HG02798 (cell line): ENCODE data around the gene CDC34.
A peak's percentile ranks its signal among the peaks of the same experiment; 100 is the strongest.

Experiments
- ATAC-seq: cut with Tn5 transposase; IDR thresholded peaks from one replicate; pipeline ENCODE4 v1.9.1; 2021; ENCODE audit warnings: mild to moderate bottlenecking; ENCODE audit not compliant: unreplicated experiment, poor library complexity

CDC34 gene

DNA sequence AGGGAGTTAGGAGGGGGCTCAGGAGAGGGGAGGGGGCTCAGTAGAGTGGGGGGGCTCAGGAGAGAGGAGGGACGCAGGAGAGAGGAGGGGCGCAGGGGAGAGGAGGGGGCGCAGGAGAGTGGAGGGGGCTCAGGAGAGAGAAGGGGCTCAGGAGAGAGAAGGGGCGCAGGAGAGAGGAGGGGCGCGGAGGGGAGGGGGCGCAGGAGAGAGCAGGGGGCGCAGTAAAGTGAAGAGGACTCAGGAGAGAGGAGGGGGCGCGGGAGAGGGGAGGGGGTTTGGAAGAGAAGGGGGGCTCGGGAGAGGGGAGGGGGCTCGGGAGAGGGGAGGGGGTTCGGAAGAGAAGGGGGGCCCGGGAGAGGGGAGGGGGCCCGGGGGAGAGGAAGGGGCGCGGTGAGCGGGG lies 34.6 kb upstream of the CDC34 start:
- ATAC-seq: no peak

- ATAC-seq: no peak
Measured at GRCh38 chr19:497491-497868, 34.1 kb upstream of the CDC34 start.

DNA sequence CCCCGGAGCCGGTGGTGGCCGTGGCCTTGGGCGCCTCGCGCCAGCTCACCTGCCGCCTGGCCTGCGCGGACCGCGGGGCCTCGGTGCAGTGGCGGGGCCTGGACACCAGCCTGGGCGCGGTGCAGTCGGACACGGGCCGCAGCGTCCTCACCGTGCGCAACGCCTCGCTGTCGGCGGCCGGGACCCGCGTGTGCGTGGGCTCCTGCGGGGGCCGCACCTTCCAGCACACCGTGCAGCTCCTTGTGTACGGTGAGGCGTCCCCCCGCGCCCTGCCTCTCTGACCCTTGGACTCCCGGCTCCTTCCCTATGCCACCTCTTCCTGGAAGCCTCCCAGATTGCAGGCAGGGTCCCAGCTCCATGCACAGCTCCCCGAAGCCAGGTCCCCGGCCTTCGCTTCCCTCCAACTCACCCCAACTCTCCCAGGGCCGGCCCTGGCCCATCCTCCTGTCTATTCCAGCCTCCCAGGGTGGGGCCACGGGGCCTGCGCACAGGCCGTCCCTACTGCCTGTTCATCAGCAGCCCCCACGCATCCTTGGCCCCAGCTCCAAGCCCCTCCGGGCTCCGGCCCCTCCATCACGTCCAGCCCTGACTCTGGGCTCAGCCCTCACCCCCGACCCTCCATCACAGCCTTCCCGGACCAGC lies 33.6 kb upstream of the CDC34 start:
- no peak for ATAC-seq

- no peak for ATAC-seq
Measured at GRCh38 chr19:498511-498891, 33.1 kb upstream of the CDC34 start.

- no peak for ATAC-seq
Measured at GRCh38 chr19:498977-499623, 32.5 kb upstream of the CDC34 start.

- no peak for ATAC-seq
Measured at GRCh38 chr19:501646-502045, 29.9 kb upstream of the CDC34 start.

DNA sequence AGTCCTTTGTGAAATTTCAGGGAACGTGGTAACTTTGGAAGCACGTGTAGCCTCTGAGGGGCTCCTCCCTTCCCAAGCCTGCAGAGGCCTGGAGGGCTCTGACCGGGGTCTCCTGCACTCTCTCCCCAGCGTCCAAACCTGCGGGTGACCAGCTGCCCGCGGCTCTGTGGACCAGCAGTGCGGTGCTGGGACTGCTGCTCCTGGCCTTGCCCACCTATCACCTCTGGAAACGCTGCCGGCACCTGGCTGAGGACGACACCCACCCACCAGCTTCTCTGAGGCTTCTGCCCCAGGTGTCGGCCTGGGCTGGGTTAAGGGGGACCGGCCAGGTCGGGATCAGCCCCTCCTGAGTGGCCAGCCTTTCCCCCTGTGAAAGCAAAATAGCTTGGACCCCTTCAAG lies 26.9 kb upstream of the CDC34 start:
- no peak for ATAC-seq

DNA sequence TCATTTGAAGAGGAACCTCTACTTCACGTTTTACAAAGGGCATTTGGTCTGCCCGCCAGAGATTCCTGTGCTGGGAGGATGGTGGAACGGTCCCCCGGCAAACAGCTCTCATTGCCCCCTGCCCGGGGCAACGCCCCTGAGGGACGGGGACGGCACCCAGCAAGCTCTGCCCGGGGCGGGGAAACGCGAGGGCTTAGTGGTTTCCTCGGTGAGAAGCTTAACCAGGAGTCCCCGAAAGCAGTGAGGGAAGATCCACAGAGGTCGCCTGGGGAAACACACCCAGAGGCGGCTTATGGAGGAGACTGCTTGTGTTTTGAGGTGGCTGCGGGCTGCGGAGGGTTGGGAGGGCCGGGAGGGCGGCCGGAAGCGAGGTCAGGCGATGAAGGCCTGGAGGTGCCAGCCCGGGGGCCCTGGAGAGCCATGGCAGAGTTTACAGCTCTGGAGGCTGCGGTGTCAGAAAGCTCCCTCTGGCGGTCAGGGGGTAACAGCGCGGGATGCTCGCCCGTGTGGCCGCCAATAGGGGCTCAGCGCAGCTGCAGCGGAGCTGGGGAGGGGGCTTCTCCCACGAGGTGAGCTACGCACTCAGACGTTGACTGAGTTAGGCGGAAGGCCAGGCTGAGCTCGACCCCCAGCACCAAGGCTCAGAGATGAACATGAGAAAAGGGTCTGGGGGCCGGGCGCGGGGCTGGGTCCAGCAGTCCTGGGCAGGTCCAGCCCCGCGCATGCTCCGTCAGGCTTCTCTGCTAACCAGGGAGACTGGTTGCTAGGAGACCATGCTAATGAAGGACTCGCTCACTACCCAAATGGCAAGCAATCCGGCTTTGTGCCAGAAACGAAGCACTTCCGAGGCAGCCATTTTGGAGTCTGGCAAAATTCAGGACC lies 24.9 kb upstream of the CDC34 start:
- peak; percentile 76 for ATAC-seq

DNA sequence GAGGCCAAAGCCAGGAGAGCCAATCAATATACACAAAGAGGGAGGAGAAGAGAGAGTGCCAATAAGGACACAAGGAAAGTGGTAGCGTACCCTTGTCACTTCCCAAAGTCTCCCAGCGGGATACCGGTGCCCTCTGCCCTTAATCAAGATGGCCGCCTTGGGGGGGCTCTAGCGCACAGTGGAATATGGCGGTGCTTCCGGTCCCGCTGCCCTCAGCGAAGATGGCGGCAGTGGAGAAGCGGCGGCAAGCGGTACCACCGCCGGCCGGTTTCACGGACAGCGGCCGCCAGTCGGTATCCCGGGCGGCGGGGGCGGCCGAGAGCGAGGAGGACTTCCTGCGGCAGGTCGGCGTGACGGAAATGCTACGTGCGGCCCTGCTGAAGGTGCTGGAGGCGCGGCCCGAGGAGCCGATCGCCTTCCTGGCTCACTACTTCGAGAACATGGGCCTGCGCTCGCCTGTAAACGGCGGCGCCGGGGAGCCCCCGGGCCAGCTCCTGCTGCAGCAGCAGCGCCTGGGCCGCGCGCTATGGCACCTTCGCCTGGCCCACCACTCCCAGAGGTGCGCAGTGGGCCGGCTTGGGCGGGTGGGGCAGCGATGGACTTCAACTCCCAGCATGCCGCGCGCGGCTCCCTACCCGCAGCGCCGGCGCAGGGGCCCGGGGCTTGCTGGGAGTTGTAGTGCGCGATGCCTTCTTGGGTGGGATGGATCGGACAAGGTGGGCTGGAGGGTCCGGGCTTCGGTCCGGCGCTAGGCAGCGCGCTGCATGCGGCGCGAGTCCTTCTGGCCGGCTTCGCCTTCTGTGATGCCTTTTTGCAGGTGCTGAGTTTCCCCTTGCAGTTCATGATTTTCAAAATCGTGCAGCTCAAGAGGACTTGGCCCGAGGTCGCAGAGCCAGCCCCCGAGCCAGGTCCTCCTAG lies 24.0 kb upstream of the CDC34 start, which contains the start of gene TPGS1:
TSS of gene TPGS1 (plus strand) at position 212 of the 918 bp plus-strand sequence. CDS start at position 222, 10 bp downstream.
- peak; percentile 66 for ATAC-seq

DNA sequence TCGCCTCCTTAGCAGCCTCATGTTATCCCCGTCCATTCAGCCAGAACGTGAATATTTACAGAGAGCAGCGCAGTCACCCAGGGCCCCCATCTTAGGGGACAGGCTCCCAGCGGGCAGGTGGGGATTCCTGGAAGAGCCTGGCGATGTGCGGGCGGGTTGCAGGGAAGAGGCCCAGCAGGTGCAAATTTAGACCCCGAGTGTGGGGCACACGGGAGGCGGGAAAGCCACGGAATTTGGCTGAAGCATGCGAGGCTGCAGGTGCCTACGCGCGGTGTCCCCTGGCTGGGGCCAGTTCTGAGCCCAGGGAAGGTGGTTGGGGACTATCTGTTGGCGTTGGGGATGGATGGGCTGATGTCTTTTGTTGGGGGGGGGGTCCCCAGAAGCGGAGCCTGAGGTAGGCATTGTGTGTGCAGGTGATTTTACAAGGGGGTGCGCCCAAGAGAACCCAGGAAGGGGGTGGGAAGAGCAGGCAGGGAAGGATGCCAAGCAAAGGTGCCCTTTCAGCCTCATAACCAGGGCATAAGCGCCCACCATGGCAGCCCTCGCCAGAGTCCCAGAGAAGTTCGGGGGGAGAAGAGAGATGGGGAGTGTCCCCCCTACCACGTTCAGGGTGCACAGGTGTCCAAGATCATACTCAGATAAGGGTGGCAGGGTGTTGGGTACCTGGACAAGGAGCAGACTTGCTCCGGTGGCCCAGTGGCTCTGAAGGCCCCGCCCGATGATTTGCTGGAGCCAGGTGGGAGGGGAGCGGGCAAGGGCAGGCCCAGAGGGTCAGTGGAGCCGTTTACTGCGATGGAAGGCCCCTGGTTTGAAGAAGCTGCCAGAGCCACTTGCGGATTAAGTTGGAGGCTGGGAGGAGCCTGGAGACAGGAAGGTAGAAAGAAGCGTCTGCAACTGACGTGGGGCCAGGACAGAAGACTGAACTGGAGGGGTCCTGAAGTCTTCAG lies 23.1 kb upstream of the CDC34 start:
- no peak for ATAC-seq

DNA sequence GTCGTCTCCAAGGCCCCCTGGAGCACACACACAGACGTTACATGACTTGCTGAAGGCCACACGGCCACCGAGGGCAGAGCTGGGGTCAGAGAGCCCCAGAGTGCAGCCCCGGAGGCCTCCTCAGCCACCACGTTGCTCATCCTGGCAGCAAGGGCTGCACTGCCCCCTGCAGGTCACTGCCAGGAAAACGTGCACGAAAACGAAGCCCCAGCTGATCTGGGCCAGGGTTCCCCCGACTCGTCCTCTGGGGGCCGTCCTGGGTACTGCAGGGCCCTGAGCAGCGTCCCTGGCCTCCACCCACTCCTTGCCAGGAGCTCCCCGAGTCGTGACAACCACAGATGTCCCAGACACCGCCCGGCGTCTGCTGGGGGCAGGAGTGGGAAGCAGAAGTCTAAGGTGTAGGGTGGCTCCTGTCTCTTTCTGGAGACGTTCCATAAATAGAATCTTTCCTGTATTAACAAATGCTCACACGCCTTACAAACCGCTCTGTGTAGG lies 20.9 kb upstream of the CDC34 start:
- peak; percentile 26 for ATAC-seq

DNA sequence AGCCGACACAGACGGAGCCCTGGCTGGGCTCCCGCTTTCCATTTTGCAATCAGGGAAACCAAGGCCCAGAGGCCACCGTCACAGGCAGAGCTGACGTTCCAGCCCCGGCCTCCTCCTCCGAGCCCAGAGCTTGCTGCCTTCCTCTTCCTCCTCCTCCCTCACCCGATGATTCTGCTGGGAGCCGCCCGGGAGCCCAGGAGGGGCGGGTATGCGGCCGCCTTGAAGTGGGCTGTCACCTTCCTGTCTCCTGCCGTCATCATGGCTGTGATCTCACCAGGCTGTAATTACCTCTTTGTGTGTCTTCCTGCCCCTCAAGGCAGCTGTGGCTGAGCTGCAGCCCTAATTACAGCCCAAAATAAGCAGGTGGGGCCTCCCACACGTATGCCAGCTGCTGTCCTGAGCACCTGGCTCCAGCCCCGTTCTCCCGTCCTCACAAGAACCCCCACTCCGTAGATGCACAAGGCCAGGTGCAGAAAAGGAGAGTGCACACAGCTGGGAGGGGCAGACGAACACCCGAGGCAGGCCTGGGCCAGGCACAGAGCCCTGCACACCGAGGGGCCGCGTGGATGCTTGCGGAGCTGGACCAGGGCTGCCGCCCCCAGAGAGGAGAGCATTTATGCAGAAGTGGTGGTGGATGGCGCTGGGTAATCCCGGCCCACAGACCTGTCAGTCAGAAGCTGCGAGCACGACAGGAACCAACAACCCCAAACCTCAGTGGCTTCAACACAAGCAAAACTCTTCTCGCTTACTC lies 20.3 kb upstream of the CDC34 start:
- ATAC-seq: no peak

DNA sequence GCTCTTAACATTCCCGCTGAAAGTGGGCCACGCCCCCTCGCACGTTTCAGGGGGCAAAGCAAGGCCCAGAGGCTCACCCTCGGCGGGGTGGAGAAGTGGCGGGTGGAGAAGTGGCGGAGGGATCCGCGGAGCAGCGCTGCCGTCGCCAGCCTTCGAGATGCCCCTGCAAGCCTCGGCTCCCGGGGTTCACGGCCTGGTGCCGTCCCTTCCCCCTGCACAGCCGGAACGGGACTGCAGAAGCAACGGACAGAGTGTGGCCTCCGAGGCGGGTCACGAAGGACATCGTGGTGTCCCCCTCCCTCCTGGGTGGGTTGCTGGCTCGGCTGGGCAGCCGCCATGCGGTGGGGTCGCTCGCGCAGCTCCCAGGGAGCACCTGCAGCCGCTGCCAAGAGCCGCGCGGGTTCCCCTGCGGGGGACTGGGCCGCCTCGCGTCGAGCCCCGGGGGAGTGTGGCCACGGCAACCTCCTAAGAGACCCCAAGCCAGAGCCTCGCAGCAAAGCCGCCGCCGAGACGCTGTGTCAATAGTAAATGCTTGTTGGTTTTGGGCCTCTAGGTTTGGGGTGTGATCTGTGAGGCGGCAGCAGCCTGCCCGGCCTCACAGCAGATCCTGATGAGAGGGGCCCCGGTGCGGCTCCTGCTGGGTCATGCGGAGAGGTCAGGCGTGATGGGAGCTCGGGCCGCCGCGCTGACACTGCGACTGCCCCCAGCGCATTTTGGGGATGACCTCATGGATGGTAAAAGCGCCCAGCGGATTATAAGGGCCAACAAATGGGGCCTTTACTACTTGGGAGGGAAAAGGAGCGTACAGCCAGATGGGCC lies 18.8 kb upstream of the CDC34 start:
- no peak for ATAC-seq

GRCh38 chr19:513368-514165 lies 18.0 kb upstream of the CDC34 start:
- ATAC-seq: no peak

DNA sequence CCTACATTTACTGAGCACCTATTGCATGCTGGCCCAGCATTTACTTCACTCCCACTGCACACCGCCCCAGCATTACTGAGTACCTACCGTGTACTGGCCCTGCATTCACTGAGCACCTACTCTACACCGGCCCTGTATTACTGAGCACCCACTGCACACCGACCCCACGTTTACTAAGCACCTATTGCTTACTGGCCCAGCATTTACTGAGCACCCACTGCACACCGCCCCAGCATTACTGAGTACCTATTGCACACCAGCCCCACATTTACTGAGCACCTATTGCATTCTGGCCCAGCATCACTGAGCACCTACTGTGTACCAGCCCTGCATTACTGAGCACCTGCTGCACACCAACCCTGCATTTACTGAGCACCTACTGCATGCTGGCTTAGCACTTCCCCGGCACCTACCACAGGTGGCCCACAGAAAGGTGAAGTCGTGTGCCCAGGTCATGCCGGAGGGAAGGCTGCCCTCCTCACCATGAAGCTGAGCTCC lies 17.3 kb upstream of the CDC34 start:
- ATAC-seq: no peak
